MM.1S (cell line): ENCODE results near the gene FASTKD3.

ENCODE experiments used
- DNase-seq: peaks from one replicate; pipeline ENCODE4 v3.0.0-alpha.2; 2015
- H2AFZ ChIP-seq: fragments of 300-600 bp; sonication (generic); 2 replicates; pipeline ENCODE4 v1.6.0; 2016; ENCODE audit warnings: antibody characterized with exemption, low read length
- H3F3A ChIP-seq: fragments of 300-600 bp; sonication (generic); 2 replicates; pipeline ENCODE4 v1.6.1; 2016; ENCODE audit warnings: mild to moderate bottlenecking, antibody characterized with exemption, low read length, moderate library complexity, mixed read lengths; ENCODE audit not compliant: insufficient read depth
- H3K27ac ChIP-seq: fragments of 300-600 bp; sonication (generic); 2 replicates; pipeline ENCODE4 v1.5.1; 2016; ENCODE audit warnings: mild to moderate bottlenecking, low read length
- H3K27me3 ChIP-seq: fragments of 300-600 bp; sonication (generic); replicated peaks from 2 replicates; pipeline ENCODE4 v1.6.0; 2016; ENCODE audit warnings: low read length; ENCODE audit not compliant: insufficient read depth
- H3K36me3 ChIP-seq: fragments of 300-600 bp; sonication (generic); replicated peaks from 2 replicates; pipeline ENCODE4 v1.6.1; 2016; ENCODE audit warnings: mild to moderate bottlenecking, low read length, mixed read lengths; ENCODE audit not compliant: insufficient read depth
- H3K4me1 ChIP-seq: fragments of 300-600 bp; sonication (generic); 2 replicates; pipeline ENCODE4 v1.6.1; 2016; ENCODE audit warnings: low read length, mixed read lengths
- H3K4me2 ChIP-seq: fragments of 300-600 bp; sonication (generic); 2 replicates; pipeline ENCODE4 v1.6.0; 2016; ENCODE audit warnings: low read depth, low read length
- H3K4me3 ChIP-seq: fragments of 300-600 bp; sonication (generic); 2 replicates; pipeline ENCODE4 v1.5.1; 2016; ENCODE audit warnings: low read length, mixed read lengths
- H3K79me2 ChIP-seq: fragments of 300-600 bp; sonication (generic); 2 replicates; pipeline ENCODE4 v1.6.1; 2016; ENCODE audit warnings: mixed run types, low read length, mixed read lengths
- H3K9ac ChIP-seq: fragments of 300-600 bp; sonication (generic); 2 replicates; pipeline ENCODE4 v1.6.1; 2016; ENCODE audit warnings: low read length, mixed read lengths
- H3K9me2 ChIP-seq: fragments of 300-600 bp; sonication (generic); replicated peaks from 2 replicates; pipeline ENCODE4 v1.6.1; 2016; ENCODE audit warnings: mild to moderate bottlenecking, low read length, mixed read lengths; ENCODE audit not compliant: insufficient read depth
- H3K9me3 ChIP-seq: fragments of 300-600 bp; sonication (generic); replicated peaks from 2 replicates; pipeline ENCODE4 v1.6.1; 2016; ENCODE audit warnings: mild to moderate bottlenecking, low read length, mixed read lengths; ENCODE audit not compliant: insufficient read depth
- H4K20me1 ChIP-seq: fragments of 300-600 bp; sonication (generic); 2 replicates; pipeline ENCODE4 v1.6.1; 2016; ENCODE audit warnings: mild to moderate bottlenecking, low read length, moderate library complexity, mixed read lengths; ENCODE audit not compliant: insufficient read depth
- EZH2 ChIP-seq: fragments of 300-600 bp; sonication (generic); optimal IDR thresholded peaks from 2 replicates; pipeline ENCODE3; 2017; ENCODE audit warnings: low read depth, mild to moderate bottlenecking, antibody characterized with exemption, low read length, mixed read lengths
- EZH2phosphoT487 ChIP-seq: fragments of 300-600 bp; sonication (generic); IDR thresholded peaks from 2 replicates; pipeline ENCODE4 v1.6.1; 2018; ENCODE audit warnings: antibody characterized with exemption, low read length
- TF ChIP-seq, protein P1 (sequence below): fragments of 300-600 bp; sonication (generic); IDR thresholded peaks from 2 replicates; pipeline ENCODE4 v1.5.1; 2016; ENCODE audit warnings: antibody characterized with exemption, low read length, mixed read lengths

FASTKD3 gene

DNA sequence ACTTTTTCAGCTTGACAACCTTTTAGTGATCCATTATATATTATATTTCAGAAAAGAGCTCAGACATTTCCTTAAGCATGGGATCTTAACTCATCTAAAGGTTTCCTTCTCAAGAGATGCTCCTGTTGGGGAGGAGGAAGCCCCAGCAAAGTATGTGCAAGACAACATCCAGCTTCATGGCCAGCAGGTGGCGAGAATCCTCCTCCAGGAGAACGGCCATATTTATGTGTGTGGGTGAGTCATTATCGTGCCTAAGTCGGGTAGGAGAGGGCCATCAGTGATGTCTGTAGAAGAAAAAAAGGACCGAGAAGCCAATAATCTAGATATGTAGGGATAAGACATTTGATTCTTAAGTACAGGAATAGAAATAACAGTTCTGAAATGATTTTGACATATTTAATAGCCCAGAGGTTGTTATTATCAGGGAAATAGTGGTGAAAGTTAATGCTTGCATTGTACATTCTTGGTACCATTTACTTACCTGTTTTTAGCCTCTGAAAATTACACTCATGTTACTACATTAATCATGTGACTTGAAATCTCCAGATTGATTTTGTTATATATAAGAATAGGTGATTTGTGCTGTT is 28.3 kb upstream of the FASTKD3 start:
- H3K27ac ChIP-seq, result no peak overlapping the region
- H3K27me3 ChIP-seq, result no peaks in the 10 kb centered on the region
- peaks cover 62% of the 10 kb centered on the region for H3K36me3 ChIP-seq
- H3K79me2 ChIP-seq, result peaks cover 60% of the 10 kb centered on the region
- TF ChIP-seq, protein P1, sequence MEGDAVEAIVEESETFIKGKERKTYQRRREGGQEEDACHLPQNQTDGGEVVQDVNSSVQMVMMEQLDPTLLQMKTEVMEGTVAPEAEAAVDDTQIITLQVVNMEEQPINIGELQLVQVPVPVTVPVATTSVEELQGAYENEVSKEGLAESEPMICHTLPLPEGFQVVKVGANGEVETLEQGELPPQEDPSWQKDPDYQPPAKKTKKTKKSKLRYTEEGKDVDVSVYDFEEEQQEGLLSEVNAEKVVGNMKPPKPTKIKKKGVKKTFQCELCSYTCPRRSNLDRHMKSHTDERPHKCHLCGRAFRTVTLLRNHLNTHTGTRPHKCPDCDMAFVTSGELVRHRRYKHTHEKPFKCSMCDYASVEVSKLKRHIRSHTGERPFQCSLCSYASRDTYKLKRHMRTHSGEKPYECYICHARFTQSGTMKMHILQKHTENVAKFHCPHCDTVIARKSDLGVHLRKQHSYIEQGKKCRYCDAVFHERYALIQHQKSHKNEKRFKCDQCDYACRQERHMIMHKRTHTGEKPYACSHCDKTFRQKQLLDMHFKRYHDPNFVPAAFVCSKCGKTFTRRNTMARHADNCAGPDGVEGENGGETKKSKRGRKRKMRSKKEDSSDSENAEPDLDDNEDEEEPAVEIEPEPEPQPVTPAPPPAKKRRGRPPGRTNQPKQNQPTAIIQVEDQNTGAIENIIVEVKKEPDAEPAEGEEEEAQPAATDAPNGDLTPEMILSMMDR, result peak; percentile 36
- TF ChIP-seq EZH2phosphoT487 (no peak), EZH2 (no peak)
- DNase-seq, result no peak
- H3K9me2 ChIP-seq, result no peaks in the 10 kb centered on the region
- no peaks in the 10 kb centered on the region for H3K9me3 ChIP-seq
- H3K4me2 ChIP-seq, result no peak overlapping the region
- H3K4me3 ChIP-seq, result no peak overlapping the region
- no peak overlapping the region for H2AFZ ChIP-seq
- no peak overlapping the region for H3K9ac ChIP-seq
- H4K20me1 ChIP-seq, result peaks cover 14% of the 10 kb centered on the region
- H3F3A ChIP-seq, result peaks cover 21% of the 10 kb centered on the region
- H3K4me1 ChIP-seq, result peaks cover 31% of the 10 kb centered on the region

DNA sequence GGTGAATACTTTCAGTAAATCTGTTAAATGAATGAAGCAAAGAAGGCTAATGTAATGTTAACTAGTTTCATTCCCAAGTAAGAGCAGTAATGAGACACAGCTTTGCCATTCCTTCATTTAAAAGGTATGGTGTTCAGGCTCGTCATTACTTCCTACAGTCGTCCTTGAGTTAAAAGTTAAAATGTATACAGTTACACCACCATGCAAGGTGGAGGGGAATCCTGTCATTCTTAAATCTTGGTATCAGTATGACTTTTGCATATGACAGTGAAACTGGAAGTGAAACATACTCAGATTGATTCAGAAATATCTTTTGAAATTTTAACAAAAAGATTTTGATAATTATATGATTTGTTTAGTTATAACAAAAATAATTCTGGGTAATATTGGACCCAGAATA is 26.0 kb upstream of the FASTKD3 start:
- Histone ChIP-seq H2AFZ (no peak overlapping the region), H3K27me3 (no peaks in the 10 kb centered on the region), H3K36me3 (peaks cover 59% of the 10 kb centered on the region), H3K4me1 (peaks cover 32% of the 10 kb centered on the region), H3K4me3 (peak overlapping the region; percentile 14; the same call in 1 of the 2 replicates), H3F3A (peaks cover 21% of the 10 kb centered on the region), H3K9ac (no peak overlapping the region), H3K4me2 (peak overlapping the region; percentile 48), H4K20me1 (peaks cover 14% of the 10 kb centered on the region), H3K27ac (peak overlapping the region; percentile 60; the same call in 1 of the 2 replicates), H3K9me3 (no peaks in the 10 kb centered on the region), H3K9me2 (no peaks in the 10 kb centered on the region), H3K79me2 (peaks cover 76% of the 10 kb centered on the region)
- no peak for TF ChIP-seq EZH2
- no peak for TF ChIP-seq EZH2phosphoT487
- TF ChIP-seq, protein P1, result no peak
- DNase-seq, result peak; percentile 61

- peaks cover 32% of the 10 kb centered on the region for H3K4me1 ChIP-seq
- H2AFZ ChIP-seq, result no peak overlapping the region
- no peak overlapping the region for H3K9ac ChIP-seq
- H3K4me3 ChIP-seq, result peak overlapping the region; percentile 14; the same call in 1 of the 2 replicates
- H3K27me3 ChIP-seq, result no peaks in the 10 kb centered on the region
- H3F3A ChIP-seq, result peaks cover 21% of the 10 kb centered on the region
- H3K27ac ChIP-seq, result peak overlapping the region; percentile 60; the same call in 1 of the 2 replicates
- H3K9me3 ChIP-seq, result no peaks in the 10 kb centered on the region
- H3K36me3 ChIP-seq, result peaks cover 63% of the 10 kb centered on the region
- TF ChIP-seq EZH2 (no peak), EZH2phosphoT487 (no peak)
- TF ChIP-seq, protein P1, result no peak
- H4K20me1 ChIP-seq, result peaks cover 14% of the 10 kb centered on the region
- no peaks in the 10 kb centered on the region for H3K9me2 ChIP-seq
- H3K79me2 ChIP-seq, result peaks cover 80% of the 10 kb centered on the region
- peak overlapping the region; percentile 48 for H3K4me2 ChIP-seq
- DNase-seq, result no peak
Measured at GRCh38 chr5:7894439-7894838, 25.6 kb upstream of the FASTKD3 start.
